ENCODE measurements around the gene TLE7.

TLE7 gene

GRCh38 chr16:71412270-71413160 lies 29.3 kb downstream of the TLE7 start:
- DNase-seq (ENCODE audit: low read depth) = peak; percentile 77

- DNase-seq (ENCODE audit: low read depth) = no peak
These were observed 31.7 kb downstream of the TLE7 start for GRCh38 chr16:71410146-71410545.

GRCh38 chr16:71409011-71409775 lies 32.7 kb downstream of the TLE7 start:
- DNase-seq (ENCODE audit: low read depth) = no peak

DNA sequence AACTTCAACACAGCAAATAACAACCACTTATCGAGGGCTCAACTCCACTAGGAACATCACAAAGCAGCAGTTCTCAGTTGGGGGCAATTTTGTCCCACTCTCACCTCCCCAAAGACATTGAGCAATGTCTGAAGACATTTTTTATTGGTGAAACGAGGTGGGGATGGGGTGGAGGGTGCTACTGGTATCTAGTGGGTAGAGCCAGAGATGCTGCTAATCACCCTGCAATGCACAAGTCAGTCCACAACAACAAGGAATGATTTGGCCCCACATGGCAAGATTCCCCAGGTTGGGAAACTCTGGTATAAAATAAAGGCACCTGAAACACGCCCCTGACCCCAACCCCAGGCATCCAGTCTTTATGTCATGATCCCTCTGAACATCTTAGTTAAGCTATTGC lies 33.3 kb downstream of the TLE7 start:
- no peak for DNase-seq (ENCODE audit: low read depth)

DNA sequence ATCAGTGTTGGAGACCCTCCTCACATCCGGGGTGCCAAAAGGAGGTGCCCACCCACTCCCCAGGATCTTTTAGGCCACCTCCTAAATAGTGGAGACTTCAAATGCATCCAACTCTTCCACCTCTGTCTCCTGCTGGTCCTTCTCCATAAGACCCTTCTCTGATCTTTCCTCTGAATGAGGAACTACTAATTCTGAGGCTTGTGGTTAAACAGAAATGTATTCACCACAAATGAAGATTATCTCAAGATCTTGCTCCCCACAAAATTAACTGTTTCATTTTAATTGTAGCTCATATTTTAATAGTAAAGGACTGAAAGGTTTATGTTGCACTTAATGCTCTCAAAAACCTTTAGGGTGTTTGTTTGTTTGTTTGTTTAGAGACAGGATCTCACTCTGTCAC lies 34.1 kb downstream of the TLE7 start:
- no peak for DNase-seq (ENCODE audit: low read depth)

GRCh38 chr16:71406724-71407123 lies 35.1 kb downstream of the TLE7 start:
- no peak for DNase-seq (ENCODE audit: low read depth)

DNA sequence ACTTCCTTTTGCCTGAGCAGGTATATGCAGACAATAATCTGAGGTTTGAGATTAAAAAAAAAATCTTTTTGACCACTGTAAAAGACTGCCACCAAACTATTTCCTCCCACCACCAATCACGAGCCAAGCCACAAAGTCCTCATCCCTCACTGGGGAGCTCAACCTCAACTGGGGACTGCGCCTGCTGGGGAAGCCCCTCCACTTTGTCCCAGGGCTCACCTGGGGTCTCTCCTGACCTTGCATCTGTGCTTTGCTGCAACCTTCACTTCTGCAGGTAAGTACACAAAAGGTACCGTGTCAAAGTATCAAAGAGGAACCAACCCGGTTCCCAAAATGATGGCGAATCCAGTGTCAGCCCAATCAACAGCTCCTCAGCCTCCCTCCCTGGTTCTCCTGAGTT lies 35.5 kb downstream of the TLE7 start:
- DNase-seq (ENCODE audit: low read depth) = no peak

- DNase-seq (ENCODE audit: low read depth) = no peak
These were observed 37.5 kb downstream of the TLE7 start for GRCh38 chr16:71404364-71404763.

GRCh38 chr16:71402674-71403073 lies 39.2 kb downstream of the TLE7 start:
- DNase-seq (ENCODE audit: low read depth) = no peak

GRCh38 chr16:71402007-71402406 lies 39.8 kb downstream of the TLE7 start:
- DNase-seq (ENCODE audit: low read depth) = no peak

DNA sequence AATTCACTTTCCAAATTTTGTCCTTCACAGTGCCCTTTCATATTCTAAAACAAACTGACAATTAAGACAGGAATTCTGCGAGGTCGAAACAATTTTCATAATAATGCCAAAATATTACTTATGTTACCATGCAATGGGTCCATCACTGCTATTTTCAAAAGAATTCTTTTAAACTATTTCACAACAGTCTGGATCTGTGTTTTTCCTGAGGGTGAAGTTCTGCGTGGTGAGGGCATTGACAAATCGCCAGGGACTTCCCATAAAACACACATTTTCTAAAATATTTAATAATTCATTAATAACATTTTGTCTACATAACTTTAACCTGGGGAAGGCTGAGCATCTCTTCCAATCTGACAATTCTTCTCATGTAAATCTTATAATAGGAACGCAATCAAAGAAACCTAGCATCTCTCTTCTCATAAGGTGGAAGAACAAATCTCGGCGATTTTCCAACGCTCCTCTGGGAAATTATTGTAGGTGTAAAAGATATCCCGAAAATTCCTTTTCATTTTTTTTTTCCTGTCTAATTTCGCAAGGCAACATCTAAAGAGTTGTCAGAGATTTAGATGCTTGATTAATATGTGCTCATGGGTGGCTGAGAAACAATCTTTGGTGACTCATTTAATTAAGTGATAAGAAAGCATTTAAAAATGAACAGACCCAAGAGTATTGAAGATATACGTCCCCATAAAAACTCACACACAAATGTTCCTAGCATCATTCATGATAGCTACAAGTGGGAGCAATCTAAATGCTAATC lies 41.9 kb downstream of the TLE7 start:
- no peak for DNase-seq (ENCODE audit: low read depth)

DNA sequence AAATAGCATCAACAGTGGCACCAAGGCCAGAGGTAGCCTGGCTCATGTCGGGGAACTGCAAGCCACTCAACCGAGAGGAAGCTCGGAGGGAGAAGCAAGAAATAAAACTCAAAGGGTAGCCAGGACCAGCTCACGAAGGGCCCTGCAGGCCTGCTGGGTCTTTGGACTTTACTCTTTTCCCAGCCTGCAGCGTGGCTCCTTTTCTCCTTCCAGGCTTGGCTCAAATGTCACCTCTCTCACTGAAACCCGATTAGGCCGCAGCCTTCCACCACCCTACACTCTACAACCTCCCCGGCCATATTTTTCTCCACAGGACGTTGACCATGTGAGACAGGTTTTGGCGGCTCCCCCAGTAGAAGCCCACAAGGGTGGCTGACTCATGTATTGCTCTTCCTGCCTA lies 45.3 kb downstream of the TLE7 start:
- no peak for DNase-seq (ENCODE audit: low read depth)

GRCh38 chr16:71389330-71389729 lies 52.5 kb downstream of the TLE7 start:
- DNase-seq (ENCODE audit: low read depth) = no peak

GRCh38 chr16:71387045-71387871 lies 54.6 kb downstream of the TLE7 start:
- no peak for DNase-seq (ENCODE audit: low read depth)

DNA sequence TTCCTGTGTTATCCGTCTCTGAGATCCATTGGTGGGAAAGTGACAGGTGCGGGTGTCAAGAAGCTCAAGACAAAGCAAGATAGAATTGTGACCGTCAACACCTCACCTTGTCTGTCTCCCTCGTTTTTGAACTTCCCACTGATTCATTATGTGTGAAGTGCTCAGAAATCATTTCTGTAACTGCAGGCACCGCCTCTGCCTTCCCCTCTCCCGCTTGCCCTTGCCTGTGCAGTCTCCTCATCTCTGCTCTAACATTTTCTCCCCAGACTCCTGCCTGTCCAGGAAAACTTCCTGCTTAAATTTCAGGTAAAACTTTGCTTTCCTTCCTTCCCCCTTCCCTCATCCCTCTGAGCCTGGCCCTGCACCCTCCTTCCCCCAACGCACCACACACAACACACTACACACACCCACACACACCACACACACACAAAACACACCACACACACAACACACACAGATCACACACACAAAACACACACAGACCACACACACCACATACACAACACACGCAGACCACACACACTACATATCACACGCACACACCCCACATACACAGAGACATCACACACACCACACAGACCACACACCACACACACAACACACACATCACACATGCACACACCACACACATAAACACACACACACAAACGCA lies 57.7 kb downstream of the TLE7 start:
- DNase-seq (ENCODE audit: low read depth) = peak; percentile 8

DNA sequence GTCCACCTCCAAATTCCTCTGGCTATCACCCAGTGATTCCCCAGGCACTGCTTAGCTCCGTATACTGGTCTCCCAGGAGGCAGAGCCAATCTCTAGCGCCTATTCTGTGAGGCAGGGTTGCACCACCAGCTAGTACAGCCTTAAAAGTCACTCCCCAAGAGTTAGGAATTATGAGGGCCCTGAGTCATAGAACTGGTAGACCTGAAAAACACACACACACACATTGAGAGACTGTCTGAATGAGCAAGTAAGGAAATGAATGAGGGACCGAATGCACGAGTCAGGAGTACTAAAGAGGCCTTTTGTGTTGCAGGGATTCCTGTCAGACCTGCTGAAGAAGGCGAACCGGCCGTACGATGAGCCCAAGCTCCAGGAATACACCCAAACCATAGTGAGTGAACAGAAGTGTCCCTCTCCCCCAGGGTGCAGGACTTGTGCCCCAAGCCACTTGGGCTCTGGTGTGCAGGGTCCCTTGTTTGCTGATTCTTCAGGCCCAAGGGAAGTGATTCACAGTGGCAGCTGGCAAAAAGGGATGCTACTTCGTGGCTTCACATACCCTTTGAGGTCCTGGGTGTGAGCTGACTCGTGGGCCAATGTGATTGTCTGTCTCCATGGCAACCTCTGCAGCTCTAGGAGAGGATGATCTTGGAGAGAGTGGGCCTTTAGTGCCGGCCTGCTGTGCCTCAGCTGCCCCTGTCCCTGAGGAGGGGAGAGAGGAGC lies 58.6 kb downstream of the TLE7 start:
- DNase-seq (ENCODE audit: low read depth) = peak; percentile 35

GRCh38 chr16:71380831-71381230 lies 61.0 kb downstream of the TLE7 start:
- DNase-seq (ENCODE audit: low read depth) = no peak
